ENCODE data around the gene DPP6.
"Not testable (repeated sequence)": the region's sequence is repeated elsewhere in the genome, so short reads cannot be mapped to it uniquely, and the experiment has no call there.

- not testable (repeated sequence) for TF ChIP-seq EP300, POLR2A (IDR thresholded peaks at IDR 0.05)
- TF ChIP-seq, protein P1, sequence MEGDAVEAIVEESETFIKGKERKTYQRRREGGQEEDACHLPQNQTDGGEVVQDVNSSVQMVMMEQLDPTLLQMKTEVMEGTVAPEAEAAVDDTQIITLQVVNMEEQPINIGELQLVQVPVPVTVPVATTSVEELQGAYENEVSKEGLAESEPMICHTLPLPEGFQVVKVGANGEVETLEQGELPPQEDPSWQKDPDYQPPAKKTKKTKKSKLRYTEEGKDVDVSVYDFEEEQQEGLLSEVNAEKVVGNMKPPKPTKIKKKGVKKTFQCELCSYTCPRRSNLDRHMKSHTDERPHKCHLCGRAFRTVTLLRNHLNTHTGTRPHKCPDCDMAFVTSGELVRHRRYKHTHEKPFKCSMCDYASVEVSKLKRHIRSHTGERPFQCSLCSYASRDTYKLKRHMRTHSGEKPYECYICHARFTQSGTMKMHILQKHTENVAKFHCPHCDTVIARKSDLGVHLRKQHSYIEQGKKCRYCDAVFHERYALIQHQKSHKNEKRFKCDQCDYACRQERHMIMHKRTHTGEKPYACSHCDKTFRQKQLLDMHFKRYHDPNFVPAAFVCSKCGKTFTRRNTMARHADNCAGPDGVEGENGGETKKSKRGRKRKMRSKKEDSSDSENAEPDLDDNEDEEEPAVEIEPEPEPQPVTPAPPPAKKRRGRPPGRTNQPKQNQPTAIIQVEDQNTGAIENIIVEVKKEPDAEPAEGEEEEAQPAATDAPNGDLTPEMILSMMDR (IDR thresholded peaks at IDR 0.05) = not testable (repeated sequence)
Measured at GRCh38 chr7:154117411-154118390, 65.5 kb downstream of the DPP6 start.

All from ovary (tissue), 3 donors.